KG1 (cell line): ENCODE measurements around the gene SUSD6.

Source experiments
- DNase-seq: peaks from one replicate; lab custom pipeline; 2025; lab: John Stamatoyannopoulos, UW

The SUSD6 gene

DNA sequence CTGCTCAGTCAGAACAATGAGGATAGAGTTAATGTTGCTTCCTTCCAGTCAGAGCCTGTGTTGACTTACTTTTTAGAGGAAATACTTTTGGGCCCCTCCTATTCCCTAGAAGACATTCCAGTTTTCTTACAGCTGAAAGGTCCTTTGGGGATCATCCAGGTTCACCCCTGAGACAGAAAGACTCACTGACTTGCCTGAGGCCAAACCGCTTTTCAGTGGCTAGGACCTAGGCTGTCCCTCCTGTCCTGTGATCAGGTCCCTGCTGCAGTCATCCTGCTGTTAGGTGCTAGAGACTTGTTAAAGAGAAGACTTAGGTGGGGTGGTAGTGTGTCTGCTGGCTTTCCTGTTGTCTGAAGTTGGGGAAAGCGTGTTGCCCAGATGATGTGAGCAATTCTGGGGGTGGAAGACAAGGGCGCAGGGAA is 39.6 kb downstream of the SUSD6 start:
- no peak for DNase-seq

DNA sequence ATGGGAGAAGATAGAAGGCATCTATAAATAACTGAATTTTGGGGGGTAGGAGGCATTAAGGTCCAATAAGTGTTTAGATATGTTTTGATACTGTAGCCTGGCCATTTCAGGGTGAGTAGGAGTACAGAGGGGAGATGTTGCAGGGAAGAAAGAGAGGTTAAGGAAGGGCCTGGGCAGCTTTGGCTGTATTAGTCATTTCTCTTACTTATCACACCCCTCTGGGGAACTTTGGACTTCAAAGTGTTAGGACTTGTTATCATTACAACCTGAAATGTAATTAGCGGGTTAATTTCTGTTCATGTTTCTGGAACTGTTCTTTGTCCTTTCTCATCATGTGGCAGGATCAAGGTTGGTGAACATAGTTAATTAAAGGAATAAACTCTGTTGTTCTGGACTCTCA is 40.3 kb downstream of the SUSD6 start:
- no peak for DNase-seq

DNA sequence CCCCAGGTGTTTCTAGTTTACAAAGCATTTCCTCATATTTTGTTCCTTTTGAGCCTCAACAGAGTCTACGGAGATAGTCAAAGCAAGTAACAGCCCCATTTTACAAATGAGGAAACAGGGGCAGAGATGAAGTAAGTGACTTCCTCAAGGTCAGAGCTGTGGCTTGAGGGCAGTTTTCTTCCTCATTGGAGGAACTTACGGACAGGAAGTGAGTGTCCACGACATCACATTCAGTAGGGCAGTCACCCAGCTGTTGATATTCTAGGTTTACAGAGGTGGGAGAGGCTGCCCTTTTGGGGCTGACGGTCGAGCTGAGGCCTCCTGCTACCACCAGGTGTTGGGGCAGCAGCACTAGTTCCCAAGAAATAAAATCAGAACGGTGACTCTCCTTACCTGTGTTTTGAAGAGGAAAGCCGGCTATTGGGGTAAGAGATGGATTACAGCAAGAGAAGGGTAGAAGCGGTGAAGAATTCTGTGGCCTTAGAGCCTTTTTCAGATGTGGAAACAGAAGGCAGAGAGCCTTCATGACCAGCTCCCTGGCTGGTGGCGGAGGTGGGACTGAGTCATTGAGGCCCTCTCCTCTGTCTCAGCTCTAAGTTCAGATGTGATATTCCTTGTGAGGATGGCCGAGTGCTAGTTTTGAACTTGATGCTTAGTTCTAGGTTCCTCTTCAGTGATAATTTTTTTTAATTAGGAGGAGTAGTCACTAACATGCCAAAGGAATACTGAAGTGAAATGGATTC is 41.7 kb downstream of the SUSD6 start:
- DNase-seq, result peak; percentile 47

DNA sequence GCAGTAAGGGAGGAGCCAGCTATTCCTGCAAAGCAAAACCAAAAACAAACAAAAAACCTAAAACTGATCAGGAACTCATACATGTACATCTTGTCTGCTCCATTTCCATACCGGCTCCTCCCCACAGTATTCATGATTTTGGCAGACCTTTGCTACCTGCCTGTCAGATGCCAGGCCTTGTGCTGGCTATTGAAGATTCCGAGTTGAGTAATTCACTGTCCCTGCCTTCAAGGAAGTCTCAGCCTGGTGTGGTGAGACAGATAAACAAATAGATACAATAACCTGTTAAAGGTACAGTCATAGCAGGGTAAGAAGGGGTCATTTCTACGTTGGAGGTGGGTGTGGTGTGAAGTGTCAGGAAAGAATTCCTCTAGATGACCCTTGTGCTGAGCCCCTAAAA is 42.7 kb downstream of the SUSD6 start:
- no peak for DNase-seq

DNA sequence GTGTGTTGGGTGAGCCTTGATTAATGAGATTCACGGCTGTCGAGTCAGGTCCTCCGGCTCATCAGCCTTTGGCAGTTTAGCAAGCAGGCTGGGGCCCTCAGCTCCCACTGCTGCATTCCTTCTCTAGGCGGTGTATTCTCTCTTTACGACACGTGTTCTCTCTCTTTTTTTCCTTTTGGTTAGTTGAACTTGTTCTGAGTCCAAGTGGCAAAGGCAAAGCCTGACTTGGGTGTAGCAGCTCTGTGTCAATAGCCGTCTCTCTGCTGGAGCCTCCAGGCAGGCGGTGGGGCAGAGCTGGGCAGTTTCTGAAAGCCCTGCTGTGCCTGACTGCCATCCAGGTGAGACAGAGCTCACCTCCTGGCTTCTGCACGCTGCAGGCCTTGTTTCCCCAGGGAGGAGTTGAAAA is 46.6 kb downstream of the SUSD6 start:
- no peak for DNase-seq

DNA sequence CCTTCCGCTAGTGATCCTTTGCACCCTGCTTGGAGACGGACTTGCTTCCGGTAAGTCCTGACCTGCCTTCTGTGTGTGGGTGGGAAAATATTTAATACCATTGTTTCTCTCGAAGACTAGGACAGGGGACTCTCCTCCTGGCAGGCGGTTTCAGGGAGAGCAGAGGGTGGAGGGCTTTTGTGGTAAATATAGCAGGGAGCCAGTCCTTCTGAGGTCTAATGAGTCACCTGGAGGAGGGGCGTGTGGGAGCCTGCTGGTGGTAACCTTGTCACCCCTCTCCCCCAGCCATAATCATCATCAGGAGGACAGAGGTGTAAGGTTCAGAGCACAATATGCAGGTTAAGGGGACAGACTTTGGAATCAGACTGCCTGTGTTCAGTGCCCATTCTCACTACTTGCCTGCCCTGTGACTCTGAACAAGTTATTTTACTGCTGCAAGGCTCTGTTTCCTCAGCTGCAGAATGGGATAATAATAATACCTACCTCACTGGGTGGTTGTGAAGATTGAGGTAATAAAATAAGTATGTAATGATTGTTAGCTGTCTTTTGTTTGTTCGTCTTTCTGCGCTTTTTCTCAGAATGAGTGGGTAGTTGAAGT is 47.4 kb downstream of the SUSD6 start:
- DNase-seq, result no peak

DNA sequence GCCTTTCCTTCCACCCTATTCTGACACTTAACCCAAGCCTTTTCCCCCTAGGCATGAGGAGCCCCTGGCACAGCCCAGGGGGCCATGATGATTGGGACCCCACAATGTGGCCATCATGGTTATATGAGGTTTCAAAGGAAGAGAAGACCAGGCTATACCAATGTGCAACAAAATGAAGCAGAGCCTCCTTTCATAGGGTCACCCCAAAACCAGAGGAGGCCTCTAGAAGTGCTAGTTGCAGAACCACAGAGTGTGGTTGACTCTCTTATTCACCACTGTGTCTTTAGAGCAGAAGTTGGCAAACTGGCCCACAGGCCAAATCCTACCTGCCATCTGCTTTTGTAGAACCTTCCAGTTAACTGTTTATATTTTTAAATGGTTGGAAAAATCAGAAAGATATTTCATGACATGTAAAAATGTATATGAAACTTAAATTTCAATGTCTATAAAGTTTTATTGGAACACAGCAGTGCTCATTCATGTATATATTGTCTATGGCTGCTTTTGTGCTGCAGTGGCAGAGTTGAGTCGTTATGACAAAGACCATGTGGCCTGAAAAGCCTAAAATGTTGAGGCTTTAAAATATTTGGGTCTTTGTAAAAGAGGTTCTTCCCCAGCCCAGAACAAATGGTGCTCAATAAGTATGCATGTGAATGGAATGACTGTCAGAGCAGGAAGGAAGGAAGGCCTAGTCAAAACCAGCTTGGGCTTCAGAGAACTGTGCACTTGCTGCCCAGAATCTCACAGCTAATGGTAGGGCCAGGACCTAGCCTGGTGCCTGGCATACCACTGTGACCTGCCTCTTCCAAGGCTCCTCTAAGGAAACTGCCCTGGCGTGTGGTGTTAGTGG is 49.2 kb downstream of the SUSD6 start:
- no peak for DNase-seq

DNA sequence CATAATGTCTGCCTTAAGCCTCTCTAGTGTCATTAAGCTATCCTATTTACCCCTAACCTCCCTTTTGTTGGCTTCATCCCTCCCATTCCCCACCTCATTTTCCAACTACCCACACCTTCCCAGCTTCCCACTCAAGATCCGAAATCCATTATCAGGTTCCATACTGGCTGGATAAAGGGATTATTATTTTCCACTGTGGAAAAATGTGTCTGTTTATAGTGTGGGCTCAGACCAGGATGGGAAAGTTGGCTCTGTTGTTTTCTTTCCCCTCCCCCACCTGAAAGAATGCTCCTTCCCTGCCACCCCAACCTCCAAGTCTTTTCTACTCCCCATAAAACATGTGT is 49.8 kb downstream of the SUSD6 start:
- no peak for DNase-seq

DNA sequence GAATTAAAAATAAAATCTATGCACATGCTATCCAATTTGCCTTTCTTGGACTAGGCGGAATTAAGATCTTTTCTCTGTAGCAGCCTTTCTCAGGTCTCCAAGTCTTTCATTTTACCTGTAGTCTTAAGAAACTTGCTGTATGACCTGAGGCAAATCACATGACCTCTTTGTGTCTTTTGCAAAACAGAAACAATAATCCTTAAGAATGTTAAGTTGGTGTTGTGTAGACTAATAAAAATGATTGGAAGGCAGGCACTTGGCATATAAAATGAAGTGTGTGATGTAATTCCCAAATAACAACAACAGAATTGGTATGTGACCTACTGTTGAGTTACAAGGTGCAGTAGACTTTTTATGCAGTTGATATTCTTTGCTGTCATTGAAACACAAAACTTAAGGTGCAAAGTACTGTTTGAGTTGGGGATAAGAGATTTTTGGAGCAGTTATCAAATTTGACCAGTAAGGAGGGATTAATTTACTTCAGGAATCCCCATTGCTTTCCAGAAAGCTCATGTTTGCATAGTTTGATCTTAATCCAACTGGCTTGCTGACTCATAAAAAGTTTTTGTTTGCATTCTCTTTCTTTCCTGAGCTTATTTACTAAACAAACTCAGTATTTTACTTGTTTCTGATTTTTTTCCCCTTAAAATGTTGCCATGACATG is 51.4 kb downstream of the SUSD6 start:
- no peak for DNase-seq

DNA sequence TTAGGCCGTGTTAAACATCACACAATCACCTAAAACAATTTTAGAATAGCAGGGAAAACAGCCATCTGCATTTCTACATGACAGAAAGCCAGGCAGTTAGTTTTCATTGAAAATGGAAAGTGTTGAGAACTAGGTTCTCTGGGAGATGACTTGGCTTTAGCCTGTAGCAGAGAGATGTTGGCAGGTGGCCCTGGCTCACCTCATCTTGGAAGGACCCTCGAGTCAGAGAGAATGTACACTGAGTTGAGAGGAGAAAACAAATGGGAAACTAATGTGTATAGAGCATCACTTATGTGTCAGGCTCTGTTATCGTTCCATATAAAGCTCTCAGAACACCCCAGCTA is 51.9 kb downstream of the SUSD6 start:
- DNase-seq, result no peak

DNA sequence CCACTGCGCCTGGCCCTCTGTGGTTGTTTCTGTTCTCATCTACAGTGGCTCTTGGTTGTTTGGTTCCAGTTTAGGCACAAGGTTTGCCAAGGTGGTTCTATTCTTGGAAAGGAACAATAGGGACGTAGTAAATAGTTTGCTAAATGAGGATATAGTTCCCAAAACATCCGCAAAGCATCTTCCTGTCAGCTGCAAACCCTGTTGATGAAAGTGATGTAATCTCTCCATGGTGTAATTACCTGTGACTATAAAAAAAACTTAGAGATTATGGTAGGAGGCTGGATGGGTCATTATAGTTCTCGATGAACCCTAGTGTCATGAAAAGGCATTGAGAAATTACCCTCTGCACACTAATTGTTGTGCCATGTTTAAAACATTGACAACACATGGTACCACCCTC is 52.9 kb downstream of the SUSD6 start:
- DNase-seq, result no peak

DNA sequence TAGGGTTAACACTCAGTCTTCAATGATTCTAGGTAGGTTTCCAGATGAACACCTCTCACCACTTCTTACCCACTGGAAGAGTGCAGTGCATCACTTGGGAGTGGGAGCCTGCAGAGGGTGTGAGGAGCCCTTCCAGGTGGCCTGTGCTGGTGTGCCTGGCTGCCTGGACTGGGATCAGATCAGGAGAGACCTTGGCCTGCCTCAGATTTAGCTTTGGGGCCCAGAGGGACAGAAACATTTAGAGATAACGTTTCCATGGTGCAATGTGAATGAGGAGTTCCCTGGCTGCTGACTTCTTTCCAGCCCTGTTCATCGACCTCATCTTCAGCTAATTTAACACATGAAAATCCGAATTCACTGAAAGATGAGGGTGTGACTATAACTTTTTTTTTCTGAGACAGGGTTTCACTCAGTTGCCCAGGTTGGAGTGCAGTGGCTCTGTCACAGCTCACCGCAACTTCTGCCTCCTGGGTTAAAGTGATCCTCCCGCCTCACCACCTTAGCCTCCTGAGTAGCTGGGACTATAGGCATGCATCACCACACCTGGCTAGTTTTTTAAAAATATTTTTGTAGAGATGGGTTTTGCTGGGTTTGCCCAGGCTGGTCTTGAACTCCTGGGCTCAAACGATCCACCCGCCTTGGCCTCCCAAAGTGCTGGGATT is 53.6 kb downstream of the SUSD6 start:
- no peak for DNase-seq

DNA sequence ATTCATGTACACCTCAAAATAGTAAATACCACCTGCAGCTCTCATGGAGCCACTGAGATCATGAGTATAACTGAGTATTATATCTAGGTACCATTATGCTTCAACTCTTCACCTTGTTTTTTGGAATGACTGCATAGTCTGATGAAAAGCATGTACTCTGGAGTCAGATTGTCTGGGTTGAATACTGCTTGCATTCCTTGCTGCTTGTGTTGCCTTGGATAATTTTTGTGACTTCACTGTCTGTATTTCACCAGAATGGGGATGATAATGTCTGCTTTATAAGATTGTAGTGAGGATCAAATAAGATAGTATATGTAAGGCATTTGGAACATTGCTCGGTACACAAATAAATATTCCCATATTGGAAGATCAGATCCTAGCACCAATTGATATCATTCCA is 54.2 kb downstream of the SUSD6 start:
- DNase-seq, result no peak

DNA sequence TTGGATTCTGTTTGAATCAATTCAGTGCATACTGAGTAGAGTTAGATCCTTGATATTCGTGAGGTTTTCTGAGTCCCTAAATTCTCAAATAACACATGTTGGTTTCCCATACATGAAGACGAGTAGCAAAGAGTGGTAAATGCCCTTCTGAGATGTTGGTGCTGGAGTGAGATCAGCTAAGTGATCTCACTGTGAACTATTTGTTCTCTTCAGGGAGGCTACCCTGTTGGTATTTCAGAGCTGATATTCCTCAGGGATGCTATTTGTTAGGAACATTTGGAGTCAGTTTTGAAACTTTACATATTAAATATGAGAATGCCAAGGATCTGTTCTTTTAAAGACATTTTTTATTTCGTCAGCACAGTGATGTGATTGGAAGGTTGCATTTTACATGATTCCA is 54.7 kb downstream of the SUSD6 start:
- DNase-seq, result no peak

DNA sequence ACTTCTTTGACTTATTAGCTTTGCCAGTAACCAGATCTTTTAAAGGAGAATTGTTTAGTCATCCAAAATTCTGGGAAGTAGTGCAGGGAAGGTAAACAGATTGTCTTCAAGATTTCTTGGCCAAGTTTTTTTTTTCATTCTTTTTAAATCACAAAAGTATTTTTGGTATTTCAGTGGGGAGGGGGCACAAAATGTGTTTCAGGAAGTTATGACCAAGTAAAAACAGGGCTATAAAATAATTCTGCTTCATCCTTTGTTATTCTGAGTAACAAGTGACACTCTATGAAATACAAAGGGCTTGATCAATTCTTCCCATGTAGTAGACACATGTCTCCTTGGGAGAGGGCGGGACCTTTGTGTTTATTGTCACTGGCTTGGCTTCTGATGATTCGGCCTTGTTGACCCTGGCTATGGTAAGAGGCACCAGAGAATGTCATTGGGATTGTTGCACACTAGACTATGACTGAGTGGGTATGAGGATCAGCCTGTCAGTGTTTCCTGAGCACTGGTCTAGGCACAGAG is 55.4 kb downstream of the SUSD6 start:
- no peak for DNase-seq

DNA sequence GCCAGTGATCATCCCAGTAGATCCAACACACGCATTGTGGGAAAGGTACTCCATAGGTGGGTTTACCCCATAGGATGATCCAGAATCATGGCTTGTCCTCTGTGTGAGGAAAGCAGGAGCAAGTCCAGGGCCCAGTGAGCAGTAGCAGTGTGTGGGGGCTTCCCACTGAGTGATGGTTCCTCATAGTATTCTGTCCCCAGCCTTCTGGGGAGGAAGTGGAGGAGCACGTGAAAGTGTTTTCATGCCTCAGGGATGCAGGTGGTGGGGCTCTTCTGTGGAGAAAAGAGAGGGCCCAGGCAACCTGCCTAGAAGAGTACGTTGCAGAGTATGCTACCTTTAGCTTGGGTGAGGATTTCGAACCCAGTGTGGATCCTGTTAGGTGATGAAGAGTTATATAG is 56.5 kb downstream of the SUSD6 start:
- no peak for DNase-seq

DNA sequence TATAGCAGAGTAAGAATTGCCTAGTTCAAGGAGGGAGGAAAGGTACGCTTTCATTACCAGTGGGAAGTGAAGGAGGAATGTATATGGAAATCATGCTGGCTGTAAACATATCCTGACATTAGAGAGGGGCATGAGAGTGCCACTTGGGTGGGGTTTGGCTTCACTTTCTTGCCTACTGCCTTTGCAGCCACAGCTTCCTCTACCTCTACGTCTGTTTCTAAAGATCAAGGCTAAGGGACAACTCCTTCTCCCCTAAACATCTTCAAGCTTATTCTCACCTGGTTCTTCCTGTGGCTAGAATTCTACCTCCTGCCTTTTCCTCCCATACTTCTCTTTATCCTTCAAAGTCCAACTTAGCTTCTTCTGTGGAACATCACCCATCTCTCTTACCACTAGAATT is 58.0 kb downstream of the SUSD6 start:
- no peak for DNase-seq

DNA sequence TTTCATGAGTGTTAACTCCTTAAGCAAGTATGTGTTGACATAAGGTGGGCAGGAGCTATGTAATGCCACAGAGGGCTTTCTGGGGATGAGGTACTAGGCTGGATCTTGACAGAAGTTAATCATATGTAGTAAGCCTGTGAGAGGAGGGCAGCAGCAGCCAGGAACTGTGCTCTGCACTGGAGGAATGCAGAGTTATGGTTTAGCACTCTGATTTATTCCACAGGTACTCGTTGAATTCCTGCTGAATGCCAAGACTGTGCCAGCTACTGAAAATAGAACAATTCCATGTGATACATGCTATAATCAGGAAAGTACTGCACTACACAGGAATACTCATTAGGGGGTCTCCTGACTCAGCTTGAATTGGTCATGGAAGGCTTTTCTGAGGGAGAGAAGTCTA is 58.7 kb downstream of the SUSD6 start:
- DNase-seq, result no peak

DNA sequence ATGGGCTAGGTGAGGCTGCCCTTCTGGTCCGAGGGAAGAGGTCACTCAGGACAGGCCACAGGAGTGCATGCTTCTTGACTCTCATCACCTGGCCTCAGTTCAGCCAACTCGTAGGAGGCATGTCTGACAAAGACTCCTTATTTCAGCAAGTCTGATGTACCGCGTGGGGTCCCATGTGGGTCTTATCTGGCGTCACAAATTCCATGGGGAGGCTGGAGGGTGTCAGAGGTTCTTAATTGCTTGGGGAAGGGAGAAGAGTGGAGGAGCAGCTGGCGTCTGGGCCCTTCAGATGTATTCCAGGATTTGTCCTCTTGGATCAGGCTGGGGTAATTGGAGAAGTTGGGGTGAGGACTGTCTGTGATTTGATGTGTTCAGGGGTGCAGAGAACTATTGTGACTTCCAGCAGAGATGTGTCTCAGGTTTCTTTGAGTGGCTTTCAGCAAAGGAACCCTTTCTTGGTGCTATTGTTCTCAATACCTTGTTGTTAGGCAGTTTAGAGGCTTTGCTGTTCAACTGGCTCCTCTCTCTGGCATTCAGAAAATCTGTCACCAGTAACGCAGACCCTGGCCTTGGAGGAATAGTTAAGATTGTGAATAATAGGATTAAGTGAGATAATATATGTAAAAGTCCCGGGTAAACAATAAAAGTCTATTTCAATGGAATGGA is 60.1 kb downstream of the SUSD6 start:
- no peak for DNase-seq

DNA sequence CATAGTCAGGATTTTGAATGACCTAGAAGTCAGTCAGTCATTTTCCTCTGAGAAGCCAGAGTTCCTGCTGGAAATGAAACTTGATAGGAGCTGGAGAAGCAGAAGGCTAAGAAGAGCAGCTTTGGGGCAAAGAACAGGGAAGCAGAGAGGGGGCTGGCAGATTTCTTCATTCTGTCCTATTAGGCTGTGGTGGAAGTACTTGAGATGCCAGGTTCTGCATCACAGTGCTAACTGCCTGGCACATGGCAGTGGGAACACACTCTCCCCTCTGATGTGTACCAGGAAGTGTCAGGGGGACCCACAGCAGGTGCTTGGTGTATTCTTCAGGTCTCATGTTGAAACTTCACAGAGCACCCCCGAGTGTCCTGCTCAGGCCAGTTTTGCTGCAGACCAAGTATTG is 61.0 kb downstream of the SUSD6 start:
- DNase-seq, result no peak

DNA sequence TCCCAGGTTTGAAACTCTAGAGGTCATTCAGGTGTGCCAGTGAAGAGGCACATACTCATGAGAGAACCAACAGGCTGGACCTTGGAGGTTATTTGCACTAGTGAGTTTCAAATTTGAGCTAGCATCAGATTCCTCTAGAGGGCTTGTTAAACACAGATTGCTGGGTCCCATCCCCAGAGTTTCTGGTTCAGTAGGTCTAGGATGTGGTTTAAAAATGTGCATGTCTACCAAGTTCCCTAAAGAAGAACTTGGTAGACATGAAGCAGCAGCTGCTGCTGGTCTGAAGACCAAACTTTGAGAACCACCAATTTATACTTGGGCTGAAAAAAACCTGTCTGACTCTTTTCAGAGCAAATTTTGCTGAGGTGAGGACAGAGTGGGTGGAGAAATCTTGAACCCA is 61.7 kb downstream of the SUSD6 start:
- peak; percentile 38 for DNase-seq
